AG04450 (cell line): ENCODE data around the gene ARSB. TPM values are rescaled to one million over a fixed set of nuclear protein-coding genes. Genes with fewer than 3 reads are reported as not detected.

Source experiments
- CTCF ChIA-PET: fragments of 300-600, 350-600 bp; formaldehyde crosslinking; extraction: SDS; loops from one replicate; lab custom pipeline; 2022; ENCODE audit warnings: antibody characterized with exemption, inconsistent platforms; lab: Charles Lee
- POLR2A ChIA-PET: fragments of 350-600 bp; formaldehyde crosslinking; extraction: SDS; loops from one replicate; lab custom pipeline; 2021; ENCODE audit warnings: antibody characterized with exemption, inconsistent platforms; lab: Yijun Ruan, JAX
- DNase-seq: peaks from one replicate; pipeline ENCODE4 v3.0.0-alpha.2; 2011; ENCODE audit warnings: low read depth, low spot score
- H3K27ac ChIP-seq: one replicate; pipeline ENCODE4 v1.5.1; 2012; ENCODE audit warnings: low read depth, low read length, control low read depth
- H3K27me3 ChIP-seq: one replicate; pipeline ENCODE4 v1.6.0; 2012; ENCODE audit warnings: low read length; ENCODE audit not compliant: control insufficient read depth, insufficient read depth
- H3K4me3 ChIP-seq: 2 replicates; pipeline ENCODE4 v1.5.1; 2011; ENCODE audit warnings: mild to moderate bottlenecking, low read depth, low read length, control low read depth
- H3K9me3 ChIP-seq: 2 replicates; pipeline ENCODE4 v1.5.1; 2012; ENCODE audit warnings: low read length; ENCODE audit not compliant: control insufficient read depth, insufficient read depth
- CTCF ChIP-seq: IDR thresholded peaks from 2 replicates; pipeline ENCODE4 v1.5.1; 2011; ENCODE audit warnings: low read depth, low read length, control low read depth, inconsistent platforms
- polyA plus RNA-seq: library from polyadenylated mRNA; depleted of rRNA; stranded (reverse); fragments of >200 nt; gene quantifications from 2 replicates; pipeline ENCODE4 v1.2.3, GENCODE V29; 2011

ARSB gene
- polyA plus RNA-seq, 1 experiment: 21.0 TPM

GRCh38 chr5:78837836-78838235 is 147.3 kb downstream of the ARSB start:
- CTCF ChIA-PET: no interaction called here
- no peak for TF ChIP-seq CTCF
- H3K27me3 ChIP-seq: no peaks in the 10 kb centered on the region
- H3K27ac ChIP-seq: no peak overlapping the region
- POLR2A ChIA-PET: no interaction called here
- no peak for DNase-seq
- no peaks in the 10 kb centered on the region for H3K9me3 ChIP-seq
- no peak overlapping the region for H3K4me3 ChIP-seq

- ChIA-PET CTCF (no interaction called here), POLR2A (no interaction called here)
- Histone ChIP-seq H3K4me3 (no peak overlapping the region), H3K9me3 (no peaks in the 10 kb centered on the region), H3K27me3 (no peaks in the 10 kb centered on the region), H3K27ac (no peak overlapping the region)
- DNase-seq: no peak
- no peak for TF ChIP-seq CTCF
Observed at GRCh38 chr5:78835176-78835575, 149.9 kb downstream of the ARSB start.

GRCh38 chr5:78833284-78833683 is 151.8 kb downstream of the ARSB start:
- POLR2A ChIA-PET: no interaction called here
- H3K9me3 ChIP-seq: no peaks in the 10 kb centered on the region; the same call in 1 of the 2 replicates
- H3K27ac ChIP-seq: no peak overlapping the region
- no peak overlapping the region for H3K4me3 ChIP-seq
- CTCF ChIA-PET: no interaction called here
- TF ChIP-seq CTCF: no peak
- H3K27me3 ChIP-seq: no peaks in the 10 kb centered on the region
- no peak for DNase-seq

- POLR2A ChIA-PET: no interaction called here
Observed at GRCh38 chr5:78830528-78831046, 154.5 kb downstream of the ARSB start.

More at GRCh38 chr5:78830528-78831046, 154.5 kb downstream of the ARSB start:
- Histone ChIP-seq H3K27ac (no peak overlapping the region), H3K4me3 (no peak overlapping the region), H3K27me3 (no peaks in the 10 kb centered on the region), H3K9me3 (no peaks in the 10 kb centered on the region; the same call in 1 of the 2 replicates)
- CTCF ChIA-PET: no interaction called here
- no peak for TF ChIP-seq CTCF
- DNase-seq: no peak
